GM18517 (cell line): ENCODE results near the gene BAX.

Experiments
- ATAC-seq: cut with Tn5 transposase; IDR thresholded peaks from one replicate; pipeline ENCODE4 v1.9.1; 2021; ENCODE audit warnings: mild to moderate bottlenecking, moderate library complexity; ENCODE audit not compliant: unreplicated experiment

Gene BAX

GRCh38 chr19:49009828-49010227 lies 55.2 kb downstream of the BAX start:
- ATAC-seq = no peak

GRCh38 chr19:49010453-49010852 lies 55.8 kb downstream of the BAX start:
- no peak for ATAC-seq

GRCh38 chr19:49011194-49011593 lies 56.5 kb downstream of the BAX start:
- no peak for ATAC-seq
